ENCODE results near the gene RELN.

RELN gene

GRCh38 chr7:103995554-103995953 is 6.1 kb upstream of the RELN start:
- no peak overlapping the region for H3K23ac ChIP-seq (ENCODE audit: low read length)
- H2BK12ac ChIP-seq (ENCODE audit: low read length), result no peak overlapping the region
- H3K36me3 ChIP-seq (ENCODE audit: control insufficient read depth in 1 of 2, insufficient read depth in 2 of 2, low read length in 2 of 2), result no peaks in the 10 kb centered on the region
- H2BK120ac ChIP-seq (ENCODE audit: insufficient read depth, low read length, poor library complexity), result no peak overlapping the region
- no peaks in the 10 kb centered on the region for H3K79me1 ChIP-seq (ENCODE audit: low read length)
- H3K9me3 ChIP-seq (ENCODE audit: insufficient read depth, low read depth, low read length), result peaks cover 1% of the 10 kb centered on the region
- no peak overlapping the region for H3K4me3 ChIP-seq (ENCODE audit: low read depth, low read length)
- no peak overlapping the region for H4K91ac ChIP-seq (ENCODE audit: low read depth, low read length)
- H3K27me3 ChIP-seq (ENCODE audit: insufficient read depth, low read length), result peaks cover 9% of the 10 kb centered on the region
- H2AK5ac ChIP-seq (ENCODE audit: low read length), result no peak overlapping the region
- H3K9ac ChIP-seq (ENCODE audit: low read length), result no peak overlapping the region
- H3K4ac ChIP-seq (ENCODE audit: low read depth, low read length), result no peak overlapping the region
- H3K14ac ChIP-seq (ENCODE audit: low read length), result no peak overlapping the region
- no peak for DNase-seq
- H4K12ac ChIP-seq (ENCODE audit: low read depth, low read length), result no peak overlapping the region
- H3K27ac ChIP-seq (ENCODE audit: low read depth, low read length), result no peak overlapping the region
- no peak overlapping the region for H4K8ac ChIP-seq (ENCODE audit: low read depth, low read length)
- H2AFZ ChIP-seq (ENCODE audit: insufficient read depth, low read length, poor library complexity), result no peak overlapping the region
- no peaks in the 10 kb centered on the region for H3K4me1 ChIP-seq (ENCODE audit: control insufficient read depth in 1 of 2, insufficient read depth in 2 of 2, low read length in 2 of 2)
- no peak overlapping the region for H3K18ac ChIP-seq (ENCODE audit: low read length)
- H3K79me2 ChIP-seq (ENCODE audit: control insufficient read depth, insufficient read depth, low read length, poor library complexity), result no peaks in the 10 kb centered on the region
- no peak overlapping the region for H3K4me2 ChIP-seq (ENCODE audit: low read length)
- H2BK5ac ChIP-seq (ENCODE audit: low read depth, low read length, poor library complexity), result no peak overlapping the region

GRCh38 chr7:103993551-103993950 is 4.1 kb upstream of the RELN start:
- Histone ChIP-seq H2AK5ac (ENCODE audit: low read length) (no peak overlapping the region), H3K9me3 (ENCODE audit: insufficient read depth, low read depth, low read length) (peaks cover 3% of the 10 kb centered on the region), H3K27me3 (ENCODE audit: insufficient read depth, low read length) (peaks cover 26% of the 10 kb centered on the region), H3K4ac (ENCODE audit: low read depth, low read length) (no peak overlapping the region), H3K9ac (ENCODE audit: low read length) (no peak overlapping the region), H3K79me2 (ENCODE audit: control insufficient read depth, insufficient read depth, low read length, poor library complexity) (peaks cover 2% of the 10 kb centered on the region), H3K23ac (ENCODE audit: low read length) (no peak overlapping the region), H3K4me3 (ENCODE audit: low read depth, low read length) (no peak overlapping the region), H3K27ac (ENCODE audit: low read depth, low read length) (no peak overlapping the region), H3K14ac (ENCODE audit: low read length) (no peak overlapping the region), H4K12ac (ENCODE audit: low read depth, low read length) (no peak overlapping the region), H3K4me1 (ENCODE audit: control insufficient read depth in 1 of 2, insufficient read depth in 2 of 2, low read length in 2 of 2) (peaks cover 0 to 8% of the 10 kb centered on the region in 2 experiments), H3K36me3 (ENCODE audit: control insufficient read depth in 1 of 2, insufficient read depth in 2 of 2, low read length in 2 of 2) (no peaks in the 10 kb centered on the region), H3K79me1 (ENCODE audit: low read length) (peaks cover 3% of the 10 kb centered on the region), H4K91ac (ENCODE audit: low read depth, low read length) (no peak overlapping the region), H2AFZ (ENCODE audit: insufficient read depth, low read length, poor library complexity) (no peak overlapping the region), H2BK120ac (ENCODE audit: insufficient read depth, low read length, poor library complexity) (no peak overlapping the region), H3K4me2 (ENCODE audit: low read length) (no peak overlapping the region), H2BK12ac (ENCODE audit: low read length) (no peak overlapping the region), H4K8ac (ENCODE audit: low read depth, low read length) (no peak overlapping the region), H2BK5ac (ENCODE audit: low read depth, low read length, poor library complexity) (no peak overlapping the region), H3K18ac (ENCODE audit: low read length) (no peak overlapping the region)
- no CpG with 5 or more reads among the region's 1 CpG for WGBS (ENCODE audit: extremely low coverage, insufficient coverage, insufficient read length)
- DNase-seq, result no peak

DNA sequence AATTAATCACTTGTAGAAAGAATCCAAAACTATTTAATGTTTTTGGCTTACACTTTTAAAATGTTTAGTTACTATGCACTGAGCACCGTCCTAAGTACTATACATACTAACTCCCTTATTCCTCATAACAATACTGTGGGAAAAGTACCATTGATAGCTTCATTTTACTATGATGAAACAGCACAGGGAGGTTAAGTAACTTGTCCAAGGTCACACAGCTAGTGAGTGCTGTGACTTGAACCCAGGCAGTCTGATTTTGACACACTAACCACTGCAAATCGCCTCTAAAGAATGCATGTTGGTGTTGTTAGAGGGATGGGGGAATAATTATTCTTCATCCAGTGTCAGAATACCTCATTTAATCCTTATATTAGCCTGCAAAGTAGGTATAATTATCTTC is 1.9 kb upstream of the RELN start:
- H3K36me3 ChIP-seq (ENCODE audit: control insufficient read depth in 1 of 2, insufficient read depth in 2 of 2, low read length in 2 of 2), result no peaks in the 10 kb centered on the region
- H3K27me3 ChIP-seq (ENCODE audit: insufficient read depth, low read length), result peaks cover 28% of the 10 kb centered on the region
- H2AFZ ChIP-seq (ENCODE audit: insufficient read depth, low read length, poor library complexity), result no peak overlapping the region
- H3K14ac ChIP-seq (ENCODE audit: low read length), result no peak overlapping the region
- no peak overlapping the region for H4K8ac ChIP-seq (ENCODE audit: low read depth, low read length)
- H2BK120ac ChIP-seq (ENCODE audit: insufficient read depth, low read length, poor library complexity), result no peak overlapping the region
- no peak overlapping the region for H3K18ac ChIP-seq (ENCODE audit: low read length)
- H3K23ac ChIP-seq (ENCODE audit: low read length), result no peak overlapping the region
- no peak overlapping the region for H4K91ac ChIP-seq (ENCODE audit: low read depth, low read length)
- peaks cover 3% of the 10 kb centered on the region for H3K79me1 ChIP-seq (ENCODE audit: low read length)
- no peak overlapping the region for H2BK5ac ChIP-seq (ENCODE audit: low read depth, low read length, poor library complexity)
- peaks cover 3% of the 10 kb centered on the region for H3K9me3 ChIP-seq (ENCODE audit: insufficient read depth, low read depth, low read length)
- H3K9ac ChIP-seq (ENCODE audit: low read length), result no peak overlapping the region
- DNase-seq, result no peak
- WGBS (ENCODE audit: extremely low coverage, insufficient coverage, insufficient read length), result no CpG with 5 or more reads among the region's 2 CpGs
- H3K4me1 ChIP-seq (ENCODE audit: control insufficient read depth in 1 of 2, insufficient read depth in 2 of 2, low read length in 2 of 2), result peaks cover 0 to 8% of the 10 kb centered on the region in 2 experiments
- H3K27ac ChIP-seq (ENCODE audit: low read depth, low read length), result no peak overlapping the region
- peaks cover 2% of the 10 kb centered on the region for H3K79me2 ChIP-seq (ENCODE audit: control insufficient read depth, insufficient read depth, low read length, poor library complexity)
- H4K12ac ChIP-seq (ENCODE audit: low read depth, low read length), result no peak overlapping the region
- no peak overlapping the region for H3K4ac ChIP-seq (ENCODE audit: low read depth, low read length)
- H3K4me2 ChIP-seq (ENCODE audit: low read length), result no peak overlapping the region
- no peak overlapping the region for H3K4me3 ChIP-seq (ENCODE audit: low read depth, low read length)
- no peak overlapping the region for H2BK12ac ChIP-seq (ENCODE audit: low read length)
- no peak overlapping the region for H2AK5ac ChIP-seq (ENCODE audit: low read length)

- Histone ChIP-seq H3K4me3 (ENCODE audit: low read depth, low read length) (no peak overlapping the region), H3K36me3 (ENCODE audit: control insufficient read depth in 1 of 2, insufficient read depth in 2 of 2, low read length in 2 of 2) (no peaks in the 10 kb centered on the region), H3K27me3 (ENCODE audit: insufficient read depth, low read length) (peaks cover 28% of the 10 kb centered on the region), H3K4me1 (ENCODE audit: control insufficient read depth in 1 of 2, insufficient read depth in 2 of 2, low read length in 2 of 2) (peaks cover 0 to 8% of the 10 kb centered on the region in 2 experiments), H2AK5ac (ENCODE audit: low read length) (no peak overlapping the region), H3K18ac (ENCODE audit: low read length) (no peak overlapping the region), H3K4ac (ENCODE audit: low read depth, low read length) (no peak overlapping the region), H4K91ac (ENCODE audit: low read depth, low read length) (no peak overlapping the region), H3K79me2 (ENCODE audit: control insufficient read depth, insufficient read depth, low read length, poor library complexity) (peaks cover 2% of the 10 kb centered on the region), H3K9ac (ENCODE audit: low read length) (no peak overlapping the region), H2AFZ (ENCODE audit: insufficient read depth, low read length, poor library complexity) (no peak overlapping the region), H4K8ac (ENCODE audit: low read depth, low read length) (no peak overlapping the region), H3K79me1 (ENCODE audit: low read length) (peaks cover 3% of the 10 kb centered on the region), H3K4me2 (ENCODE audit: low read length) (no peak overlapping the region), H3K14ac (ENCODE audit: low read length) (no peak overlapping the region), H2BK120ac (ENCODE audit: insufficient read depth, low read length, poor library complexity) (no peak overlapping the region), H3K23ac (ENCODE audit: low read length) (no peak overlapping the region), H2BK12ac (ENCODE audit: low read length) (no peak overlapping the region), H3K9me3 (ENCODE audit: insufficient read depth, low read depth, low read length) (peaks cover 3% of the 10 kb centered on the region), H2BK5ac (ENCODE audit: low read depth, low read length, poor library complexity) (no peak overlapping the region), H3K27ac (ENCODE audit: low read depth, low read length) (no peak overlapping the region), H4K12ac (ENCODE audit: low read depth, low read length) (no peak overlapping the region)
- no peak for DNase-seq
- no CpG with 5 or more reads among the region's 4 CpGs for WGBS (ENCODE audit: extremely low coverage, insufficient coverage, insufficient read length)
Observed at GRCh38 chr7:103990991-103991390, 1.5 kb upstream of the RELN start.
